NCI-H226 (cell line): Measurements from ENCODE around the gene UAP1L1.
"Not testable (repeated sequence)": the region's sequence is repeated elsewhere in the genome, so short reads cannot be mapped to it uniquely, and the experiment has no call there.

Source experiments
- DNase-seq: peaks from one replicate; pipeline ENCODE4 v3.0.0-alpha.2; 2015

The UAP1L1 gene

DNA sequence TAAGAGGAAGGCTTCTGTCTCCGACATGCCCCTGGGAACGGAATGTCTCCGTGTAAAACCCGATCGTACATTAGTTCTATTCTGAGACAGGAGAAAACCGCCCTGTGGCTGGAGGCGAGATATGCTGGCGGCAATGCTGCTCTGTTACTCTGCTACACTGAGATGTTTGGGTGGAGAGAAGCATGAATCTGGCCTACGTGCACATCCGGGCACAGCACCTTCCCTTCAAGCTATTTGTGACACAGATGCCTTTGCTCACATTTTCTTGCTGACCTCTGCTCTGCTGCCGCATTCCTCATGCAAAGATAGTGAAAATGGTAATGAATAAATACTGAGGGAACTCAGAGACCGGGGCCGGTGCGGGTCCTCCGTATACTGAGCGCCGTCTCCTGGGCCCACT is 39.4 kb downstream of the UAP1L1 start:
- DNase-seq: no peak

DNA sequence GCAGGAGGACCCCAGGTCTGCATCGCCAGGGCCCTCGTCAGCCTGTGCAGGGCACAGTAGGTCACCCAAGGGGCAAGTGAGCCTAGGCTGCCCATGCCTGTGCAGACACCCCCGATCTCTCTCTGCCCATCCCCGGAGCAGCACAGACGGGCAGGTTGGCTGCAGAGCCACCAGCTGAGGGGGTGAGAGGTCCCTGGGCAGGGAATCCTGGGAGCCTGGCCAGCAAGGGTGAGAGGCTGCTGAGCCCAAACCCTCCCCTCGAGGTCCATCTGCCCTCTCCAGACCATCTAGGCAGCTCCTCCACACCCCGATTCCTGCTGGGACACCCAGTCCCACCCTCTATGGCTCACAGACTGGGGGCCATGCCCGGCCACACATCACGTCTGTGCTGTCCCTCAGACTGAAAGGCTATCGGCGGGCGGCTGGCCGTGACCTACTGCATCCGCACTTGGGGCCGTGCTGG is 40.0 kb downstream of the UAP1L1 start:
- DNase-seq: no peak

DNA sequence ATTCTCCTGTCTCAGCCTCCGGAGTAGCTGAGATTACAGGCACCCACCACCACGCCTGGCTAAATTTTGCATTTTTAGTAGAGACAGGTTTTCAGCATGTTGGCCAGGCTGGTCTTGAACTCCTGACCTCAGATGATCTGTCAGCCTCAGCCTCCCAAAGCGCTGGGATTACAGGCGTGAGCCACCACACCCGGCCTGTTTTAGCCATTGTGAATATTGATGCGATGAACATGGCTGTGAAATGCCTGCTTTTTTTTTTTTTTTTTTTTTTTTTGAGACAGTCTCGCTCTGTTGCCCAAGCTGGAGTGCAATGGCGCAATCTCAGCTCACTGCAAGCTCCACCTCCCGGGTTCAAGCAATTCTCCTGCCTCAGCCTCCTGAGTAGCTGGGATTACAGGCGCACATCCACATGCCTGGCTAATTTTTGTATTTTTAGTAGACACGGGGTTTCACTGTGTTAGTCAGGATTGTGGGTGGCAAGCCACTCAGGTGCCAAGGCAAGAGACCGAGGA is 40.8 kb downstream of the UAP1L1 start:
- DNase-seq: not testable (repeated sequence)

DNA sequence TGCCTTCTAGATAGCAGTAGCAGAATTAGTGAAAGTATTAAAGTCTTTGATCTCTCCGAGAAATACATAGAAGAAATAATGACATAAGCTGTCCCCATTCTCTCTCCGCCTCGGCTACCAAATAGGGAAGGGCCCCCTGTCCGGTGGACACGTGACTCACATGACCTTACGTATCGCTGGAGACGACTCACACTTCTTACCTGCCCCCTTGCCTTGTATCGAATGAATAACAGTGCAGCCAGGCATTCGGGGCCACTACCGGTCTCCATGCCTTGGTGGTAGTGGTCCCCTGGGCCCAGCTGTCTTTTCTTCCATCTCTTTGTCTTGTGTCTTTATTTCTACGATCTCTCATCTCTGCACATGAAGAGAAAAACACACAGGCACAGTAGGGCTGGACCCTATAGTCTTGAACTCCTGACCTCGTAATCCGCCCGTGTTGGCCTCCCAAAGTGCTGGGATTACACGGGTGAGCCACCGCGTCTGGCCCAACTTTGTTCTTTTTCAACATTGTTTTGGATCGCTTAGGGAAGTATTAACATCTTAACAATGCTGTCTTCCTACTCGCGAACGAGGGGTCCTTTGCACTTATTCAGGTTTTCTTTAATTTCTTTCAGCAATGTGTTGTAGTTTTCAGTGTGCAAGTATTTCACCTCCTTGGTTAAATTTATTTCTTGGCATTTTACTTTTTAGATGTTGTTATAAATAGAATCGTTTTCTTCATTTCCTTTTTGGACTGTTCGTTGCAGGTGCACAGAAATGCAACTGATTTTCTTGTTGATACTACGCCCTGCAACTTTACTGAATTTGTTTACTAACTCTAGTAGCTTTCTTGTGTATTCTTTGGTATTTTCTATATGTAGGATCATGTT is 44.8 kb downstream of the UAP1L1 start:
- DNase-seq: not testable (repeated sequence)

DNA sequence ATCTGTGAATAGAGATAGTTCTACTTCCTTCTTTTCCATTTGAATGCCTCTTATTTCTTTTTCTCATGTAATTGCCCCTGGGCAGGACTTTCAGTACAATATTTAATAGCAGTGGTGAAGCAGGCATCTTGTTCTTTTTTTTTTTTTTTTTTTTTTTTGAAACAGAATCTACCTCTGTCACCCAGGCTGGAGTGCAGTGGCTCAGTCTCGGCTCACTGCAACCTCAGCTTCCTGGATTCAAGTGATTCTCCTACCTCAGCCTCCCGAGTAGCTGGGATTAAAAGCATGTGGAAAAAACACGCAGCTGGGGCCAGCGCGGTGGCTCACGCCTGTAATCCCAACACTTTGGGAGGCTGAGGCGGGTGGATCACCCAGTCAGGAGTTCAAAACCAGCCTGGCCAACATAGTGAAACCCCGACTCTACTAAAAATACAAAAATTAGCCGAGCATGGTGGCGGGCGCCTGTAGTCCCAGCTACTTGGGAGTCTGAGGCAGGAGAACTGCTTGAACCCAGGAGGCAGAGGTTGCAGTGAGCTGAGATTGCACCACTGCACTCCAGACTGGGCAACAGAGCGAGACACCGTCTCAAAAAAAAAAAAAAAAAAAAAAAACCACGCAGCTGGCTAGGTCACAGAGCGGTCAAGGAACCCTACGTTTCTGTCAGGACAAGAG is 45.6 kb downstream of the UAP1L1 start:
- not testable (repeated sequence) for DNase-seq

DNA sequence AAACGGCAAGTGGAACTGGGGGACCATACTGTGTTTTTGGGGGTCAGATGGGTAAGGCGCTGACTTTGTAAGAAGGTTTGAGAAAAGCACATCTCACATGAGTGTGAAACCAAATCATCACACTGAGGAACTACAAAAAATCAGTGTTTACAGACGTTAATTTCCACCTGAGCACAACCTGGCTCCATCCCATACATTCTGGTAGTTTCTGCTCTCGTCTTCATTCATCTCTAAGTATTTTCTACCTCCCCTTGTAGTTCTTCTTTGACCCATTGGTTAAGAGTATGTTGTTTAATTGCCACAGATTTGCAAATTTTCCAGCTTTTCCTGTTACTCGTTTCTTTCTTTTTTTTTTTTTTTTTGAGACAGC is 46.1 kb downstream of the UAP1L1 start:
- no peak for DNase-seq

DNA sequence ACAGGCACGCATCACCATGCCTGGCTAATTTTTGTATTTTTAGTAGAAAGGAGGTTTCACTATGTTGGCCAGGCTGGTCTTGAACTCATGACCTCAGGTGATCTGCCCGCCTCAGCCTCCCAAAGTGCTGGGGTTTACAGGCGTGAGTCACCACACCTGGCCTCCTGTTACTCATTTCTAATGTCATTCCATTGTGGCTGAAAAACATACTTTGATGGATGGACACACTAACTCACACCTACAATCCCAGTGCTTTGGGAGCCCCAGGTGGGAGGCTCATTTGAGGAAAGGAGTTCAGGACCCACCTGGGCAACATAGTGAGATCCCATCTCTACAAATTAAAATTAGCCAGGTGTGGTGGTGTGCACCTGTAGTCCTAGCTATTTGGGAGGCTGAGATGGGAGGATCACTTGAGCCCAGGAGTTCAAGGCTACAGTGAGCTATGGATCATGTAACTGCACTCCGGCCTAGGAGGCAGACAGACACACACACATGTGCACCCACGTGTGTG is 46.7 kb downstream of the UAP1L1 start:
- DNase-seq: not testable (repeated sequence)

DNA sequence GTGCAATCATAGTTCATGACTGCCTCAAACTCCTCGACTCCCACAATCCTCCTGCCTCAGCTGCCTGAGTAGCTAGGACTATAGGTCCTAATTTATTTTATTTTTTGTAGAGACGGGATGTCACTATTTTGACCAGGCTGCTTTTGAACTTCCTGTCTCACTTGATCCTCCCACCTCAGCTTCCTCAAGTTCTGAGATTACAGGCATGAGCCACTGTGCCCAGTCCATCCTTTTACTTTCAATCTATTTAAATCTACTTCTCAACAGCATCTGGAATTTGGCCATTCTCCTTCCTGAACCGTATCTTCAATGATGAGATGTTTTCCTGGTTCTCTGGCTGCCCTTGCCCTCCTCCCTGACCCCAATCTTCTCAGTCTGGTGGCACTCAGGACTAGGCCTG is 49.5 kb downstream of the UAP1L1 start:
- no peak for DNase-seq

DNA sequence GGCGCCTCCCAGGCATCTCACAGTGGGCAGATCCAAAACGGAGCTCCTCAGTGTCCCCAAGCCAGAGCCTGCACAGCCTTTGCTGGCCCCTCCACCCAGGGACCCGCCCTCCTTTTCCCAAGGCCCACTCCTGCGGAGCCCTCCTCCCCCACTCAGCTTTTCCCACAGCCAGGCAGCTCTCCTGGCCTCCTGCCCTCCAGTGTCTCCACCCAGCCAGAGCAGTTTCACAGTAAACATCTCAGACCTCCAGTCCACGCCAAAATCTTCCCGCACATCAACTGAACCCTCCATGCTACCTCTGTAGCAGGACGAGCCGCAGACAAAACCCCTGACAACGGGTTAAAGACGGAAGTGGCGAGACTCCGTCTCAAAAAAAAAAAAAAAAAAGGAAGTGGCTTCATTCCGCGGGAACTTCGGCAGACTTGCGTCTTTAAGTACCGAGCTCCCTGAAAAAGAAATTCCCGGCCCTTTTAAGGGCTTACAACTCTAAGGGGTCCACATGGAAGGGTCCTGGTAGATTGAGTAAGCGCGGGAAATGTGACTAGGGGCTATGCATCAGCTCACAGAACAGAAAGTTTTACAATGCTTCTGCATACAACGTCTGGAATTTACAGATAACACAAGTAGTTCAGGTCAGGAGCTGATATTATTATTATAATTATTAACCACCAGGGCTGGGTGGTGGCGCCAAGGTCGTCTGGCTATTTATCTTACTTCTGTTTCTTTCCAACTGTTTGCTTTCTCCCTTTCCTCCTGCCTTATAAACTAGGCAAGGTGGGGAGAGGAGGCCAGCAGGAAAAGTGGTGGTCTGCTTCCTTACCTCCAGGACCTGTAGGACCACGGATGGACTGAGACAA is 50.2 kb downstream of the UAP1L1 start:
- no peak for DNase-seq

DNA sequence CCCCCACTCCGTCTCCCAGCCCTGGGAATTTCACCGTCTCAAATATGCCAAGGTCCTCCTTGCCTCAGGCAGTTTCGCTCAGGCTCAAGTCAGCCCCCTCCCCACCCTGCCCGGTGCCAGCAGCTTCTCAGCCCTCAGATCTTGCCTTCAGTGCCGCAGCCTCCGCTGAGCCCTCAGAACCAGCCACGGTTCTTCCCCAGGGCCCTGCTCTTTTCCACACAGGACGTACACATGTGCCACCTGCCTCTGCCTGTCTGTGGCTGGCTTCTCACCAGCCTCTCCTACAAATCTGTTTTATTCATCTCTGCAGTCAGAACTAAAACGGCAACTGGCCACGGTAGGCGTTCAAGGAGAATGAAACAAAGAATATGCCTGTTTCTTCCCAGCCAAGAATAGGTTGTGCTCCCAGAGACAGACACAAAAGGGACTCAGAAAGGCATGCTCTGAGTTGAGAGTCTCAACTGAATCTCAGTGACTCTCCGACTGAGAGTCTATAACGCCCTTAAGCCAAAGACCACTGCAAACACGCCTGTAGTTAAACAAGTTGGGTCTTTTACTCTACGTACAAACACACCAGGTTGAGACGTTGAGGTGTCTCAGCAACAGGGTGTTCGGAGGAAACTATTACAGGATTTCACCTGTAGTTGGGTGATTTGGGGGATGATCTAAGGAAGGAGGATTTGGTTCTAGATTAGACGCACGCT is 51.0 kb downstream of the UAP1L1 start:
- DNase-seq: no peak

DNA sequence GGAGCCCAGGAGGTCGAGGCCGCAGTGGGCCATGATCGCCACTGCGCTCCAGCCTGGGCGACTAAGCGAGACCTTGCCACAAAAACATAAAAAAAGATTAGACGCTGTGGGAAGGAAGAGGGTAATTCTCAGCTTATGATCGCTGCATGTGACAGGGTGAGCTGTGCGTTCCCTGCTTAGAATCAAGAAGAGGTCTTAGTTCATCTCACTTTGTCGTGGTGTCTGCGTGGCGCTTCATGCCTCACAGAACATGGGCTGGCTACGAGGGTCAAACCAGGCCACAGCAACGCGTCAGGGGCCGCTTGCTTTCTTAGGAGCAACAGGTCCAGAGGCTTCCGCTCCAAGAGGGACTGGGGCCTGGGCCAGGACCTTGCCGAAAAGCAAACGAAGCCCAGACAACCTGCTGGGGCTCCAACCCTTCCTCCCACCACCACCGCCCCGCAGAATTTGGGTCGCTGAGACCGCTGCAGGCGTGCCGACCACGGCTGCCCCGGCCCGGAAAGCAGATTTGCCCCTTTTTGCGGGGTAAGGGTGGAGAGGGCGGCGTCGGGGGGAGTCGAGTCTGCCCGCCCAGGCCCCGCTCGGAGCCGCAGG is 51.6 kb downstream of the UAP1L1 start:
- no peak for DNase-seq

DNA sequence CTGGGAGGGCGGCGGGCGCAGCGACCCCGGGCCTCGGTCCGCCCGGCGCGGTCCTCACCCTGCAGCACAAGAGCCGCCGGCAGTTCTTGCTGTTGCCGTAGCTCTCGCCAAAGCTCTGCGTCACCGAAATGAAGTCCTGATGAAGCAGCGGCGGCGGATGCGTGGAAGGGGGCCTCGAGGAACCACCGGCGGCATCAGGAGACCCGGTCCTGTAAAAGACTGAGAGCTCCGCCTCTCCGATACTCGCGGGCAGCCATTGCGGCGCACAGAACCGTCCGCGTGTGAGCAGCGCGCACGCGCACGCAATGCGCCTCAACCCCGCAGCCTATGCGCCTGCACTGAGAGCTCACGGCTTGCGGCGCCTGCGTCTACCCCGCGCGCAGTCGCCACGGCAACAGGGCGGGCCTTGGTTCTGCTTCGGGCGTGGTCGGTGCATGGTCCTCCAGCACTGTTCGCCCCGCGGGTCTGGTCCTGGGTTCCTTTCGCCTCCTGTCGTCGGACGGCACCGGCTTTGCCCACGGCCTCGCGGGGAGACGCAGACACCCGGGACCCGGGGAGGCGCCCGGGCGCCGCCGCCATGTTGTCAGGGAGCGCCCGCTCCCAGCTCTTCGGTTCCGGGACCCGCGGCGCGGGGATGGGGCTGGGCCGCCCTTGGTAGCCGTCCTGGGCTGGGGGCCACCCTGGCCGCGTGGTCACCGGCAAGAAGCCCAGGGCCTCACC is 52.3 kb downstream of the UAP1L1 start:
- DNase-seq: peak; percentile 93

DNA sequence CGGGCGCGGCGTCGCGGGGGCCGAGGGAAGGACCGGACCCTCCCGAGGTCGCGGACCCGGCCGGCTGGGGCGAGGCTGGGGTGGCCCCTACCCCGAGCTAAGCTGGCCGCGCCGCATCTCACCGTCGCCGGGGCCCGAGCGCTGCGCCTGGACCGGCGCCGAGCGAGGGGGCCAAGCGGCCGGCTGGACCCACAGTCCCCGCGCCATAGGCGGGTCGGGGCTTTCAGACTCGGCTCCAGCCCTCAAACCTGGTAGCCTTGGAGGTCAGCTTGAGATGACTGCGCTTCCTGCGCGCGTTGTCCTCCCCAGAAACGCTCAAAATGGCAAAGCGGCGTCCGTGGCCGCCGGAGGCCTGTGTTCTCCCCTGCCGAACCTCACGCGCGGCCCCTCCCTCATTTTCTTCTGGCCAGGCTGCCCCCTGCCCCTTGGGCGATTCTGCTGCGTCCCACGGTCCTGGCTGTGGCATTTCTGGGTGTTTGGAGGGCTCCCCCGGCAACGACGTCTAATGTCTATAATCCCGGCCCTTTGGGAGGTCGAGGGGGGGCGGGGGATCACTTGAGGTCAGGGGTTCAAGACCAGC is 52.9 kb downstream of the UAP1L1 start:
- no peak for DNase-seq
